Activated naive CD4-positive, alpha-beta T cell treated with anti-CD3 and anti-CD28 coated beads, Interleukin-2, amount 10 ng/mL, durations not matched to agents 7 days and 5 days (primary cell): ENCODE measurements around the gene PTMS.
"Not testable (repeated sequence)": the region's sequence is repeated elsewhere in the genome, so short reads cannot be mapped to it uniquely, and the experiment has no call there.

ENCODE experiments used
- CTCF ChIA-PET: fragments of 350-600 bp; sonication (Branson Sonifier 250); formaldehyde crosslinking; loops from one replicate; lab custom pipeline; 2021; ENCODE audit warnings: antibody characterized with exemption; lab: Charles Lee
- DNase-seq: peaks from one replicate; pipeline ENCODE4 v3.0.0-alpha.2; 2020
- H3K27ac Mint-ChIP-seq: one replicate; pipeline ENCODE4 v1.8.0; 2021; ENCODE audit warnings: mild to moderate bottlenecking, moderate library complexity, mixed read lengths
- H3K27me3 Mint-ChIP-seq: one replicate; pipeline ENCODE4 v1.8.0; 2021; ENCODE audit warnings: mild to moderate bottlenecking, mixed read lengths
- H3K36me3 Mint-ChIP-seq: one replicate; pipeline ENCODE4 v1.8.0; 2021; ENCODE audit warnings: mixed read lengths
- H3K4me1 Mint-ChIP-seq: one replicate; pipeline ENCODE4 v1.8.0; 2021; ENCODE audit warnings: mixed read lengths
- H3K4me3 Mint-ChIP-seq: one replicate; pipeline ENCODE4 v1.8.0; 2021; ENCODE audit warnings: mild to moderate bottlenecking, moderate library complexity, mixed read lengths
- H3K9me3 Mint-ChIP-seq: one replicate; pipeline ENCODE4 v1.8.0; 2021; ENCODE audit warnings: mixed read lengths

PTMS gene

GRCh38 chr12:6742080-6742479, 24.1 kb upstream of the PTMS start:
- not testable (repeated sequence) for DNase-seq, H3K27me3 Mint-ChIP-seq, H3K9me3 Mint-ChIP-seq, H3K27ac Mint-ChIP-seq, H3K4me3 Mint-ChIP-seq
- Mint-ChIP-seq H3K36me3 (peaks cover 15% of the 10 kb centered on the region), H3K4me1 (peaks cover 31% of the 10 kb centered on the region)
- CTCF ChIA-PET, result interaction anchor here (1.4 kb wide), 1 partner anchor 11 kb away, joined by 4 read pairs; the partner anchor contains the start of gene MLF2

- Mint-ChIP-seq H3K27me3 (no peaks in the 10 kb centered on the region), H3K4me3 (no peak overlapping the region), H3K4me1 (peaks cover 34% of the 10 kb centered on the region), H3K36me3 (peaks cover 23% of the 10 kb centered on the region), H3K27ac (no peak overlapping the region), H3K9me3 (peaks cover 4% of the 10 kb centered on the region)
- no peak for DNase-seq
- CTCF ChIA-PET, result interaction anchor here (1.4 kb wide), 1 partner anchor 10 kb away, joined by 4 read pairs; the partner anchor contains the start of gene MLF2
These were observed 23.3 kb upstream of the PTMS start for GRCh38 chr12:6742834-6743233.

- H3K9me3 Mint-ChIP-seq, H3K4me3 Mint-ChIP-seq, H3K27me3 Mint-ChIP-seq, DNase-seq, H3K27ac Mint-ChIP-seq: not testable (repeated sequence)
- CTCF ChIA-PET, result interaction anchor here (1.4 kb wide), 1 partner anchor 9 kb away, joined by 4 read pairs; the partner anchor contains the start of gene MLF2
- Mint-ChIP-seq H3K4me1 (peaks cover 34% of the 10 kb centered on the region), H3K36me3 (peaks cover 27% of the 10 kb centered on the region)
These were observed 22.9 kb upstream of the PTMS start for GRCh38 chr12:6743300-6743699.

GRCh38 chr12:6745741-6746525, 20.2 kb upstream of the PTMS start:
- peak; percentile 65 for DNase-seq

GRCh38 chr12:6747216-6747615, 18.9 kb upstream of the PTMS start:
- H3K4me3 Mint-ChIP-seq, result no peak overlapping the region
- H3K4me1 Mint-ChIP-seq, result peaks cover 51% of the 10 kb centered on the region
- CTCF ChIA-PET, result interaction anchor here (1.2 kb wide), 1 partner anchor 19 kb away, joined by 3 read pairs; the partner anchor contains the start of gene PTMS

More at GRCh38 chr12:6745741-6746525, 20.2 kb upstream of the PTMS start:
- Mint-ChIP-seq H3K4me3 (no peak overlapping the region), H3K27ac (peak overlapping the region; percentile 88), H3K9me3 (peaks cover 4% of the 10 kb centered on the region), H3K27me3 (no peaks in the 10 kb centered on the region), H3K4me1 (peaks cover 38% of the 10 kb centered on the region), H3K36me3 (peaks cover 47% of the 10 kb centered on the region)
- CTCF ChIA-PET, result interaction anchor here (2.4 kb wide), 1 partner anchor 8 kb away, joined by 8 read pairs; the partner anchor contains the start of gene MLF2

GRCh38 chr12:6748761-6749160, 17.4 kb upstream of the PTMS start:
- Mint-ChIP-seq H3K36me3 (peaks cover 57% of the 10 kb centered on the region), H3K27ac (no peak overlapping the region), H3K4me1 (peaks cover 57% of the 10 kb centered on the region), H3K4me3 (no peak overlapping the region), H3K27me3 (peaks cover 7% of the 10 kb centered on the region), H3K9me3 (no peaks in the 10 kb centered on the region)
- CTCF ChIA-PET, result no interaction called here
- no peak for DNase-seq

More at GRCh38 chr12:6747216-6747615, 18.9 kb upstream of the PTMS start:
- Mint-ChIP-seq H3K9me3 (peaks cover 4% of the 10 kb centered on the region), H3K27me3 (no peaks in the 10 kb centered on the region), H3K27ac (peak overlapping the region; percentile 74), H3K36me3 (peaks cover 57% of the 10 kb centered on the region)
- no peak for DNase-seq

GRCh38 chr12:6750506-6750905, 15.7 kb upstream of the PTMS start:
- CTCF ChIA-PET, result interaction anchor here (1.2 kb wide), 1 partner anchor 14 kb away, joined by 3 read pairs; no protein-coding TSS in a partner anchor
- no peak overlapping the region for H3K27ac Mint-ChIP-seq
- no peak overlapping the region for H3K4me3 Mint-ChIP-seq
- no peaks in the 10 kb centered on the region for H3K9me3 Mint-ChIP-seq
- peaks cover 11% of the 10 kb centered on the region for H3K27me3 Mint-ChIP-seq
- peaks cover 51% of the 10 kb centered on the region for H3K4me1 Mint-ChIP-seq
- DNase-seq, result no peak
- H3K36me3 Mint-ChIP-seq, result peaks cover 49% of the 10 kb centered on the region

- no peaks in the 10 kb centered on the region for H3K9me3 Mint-ChIP-seq
- H3K4me1 Mint-ChIP-seq, result peaks cover 39% of the 10 kb centered on the region
- peak overlapping the region; percentile 89 for H3K4me3 Mint-ChIP-seq
- peak overlapping the region; percentile 97 for H3K27ac Mint-ChIP-seq
- peaks cover 21% of the 10 kb centered on the region for H3K27me3 Mint-ChIP-seq
- DNase-seq, result no peak
- CTCF ChIA-PET, result interaction anchor here (3.3 to 5.0 kb wide), 5 partner anchors 15 to 83 kb away, joined by 20 to 91 read pairs (median 37); partner anchors contain the start of genes GPR162 and PTMS
- peaks cover 44% of the 10 kb centered on the region for H3K36me3 Mint-ChIP-seq
These were observed 14.4 kb upstream of the PTMS start for GRCh38 chr12:6751767-6752166.

GRCh38 chr12:6752167-6752920, 13.8 kb upstream of the PTMS start:
- H3K4me3 Mint-ChIP-seq, result peak overlapping the region; percentile 89
- H3K27ac Mint-ChIP-seq, result peak overlapping the region; percentile 97
- DNase-seq, result peak; percentile 61
- H3K9me3 Mint-ChIP-seq, result no peaks in the 10 kb centered on the region
- CTCF ChIA-PET, result interaction anchor here (0.5 to 5.0 kb wide), 20 partner anchors 7 to 316 kb away, joined by 3 to 91 read pairs (median 8); partner anchors contain the start of genes CD4, GPR162, LAG3 and P3H3
- peaks cover 35% of the 10 kb centered on the region for H3K4me1 Mint-ChIP-seq
- H3K36me3 Mint-ChIP-seq, result peaks cover 39% of the 10 kb centered on the region
- peaks cover 27% of the 10 kb centered on the region for H3K27me3 Mint-ChIP-seq

GRCh38 chr12:6752921-6753771, 13.0 kb upstream of the PTMS start, which contains the start of gene MLF2:
Gene MLF2, minus strand, starts transcription at chr12:6753141. Its CDS starts 807 bp downstream, at chr12:6752334.
- peak within 1 kb of the TSS; percentile 97 for H3K27ac Mint-ChIP-seq
- no peaks in the 10 kb centered on the region for H3K9me3 Mint-ChIP-seq
- H3K4me1 Mint-ChIP-seq, result peaks cover 39% of the 10 kb centered on the region
- H3K36me3 Mint-ChIP-seq, result peaks cover 31% of the 10 kb centered on the region
- peak; percentile 99 for DNase-seq
- H3K27me3 Mint-ChIP-seq, result peaks cover 28% of the 10 kb centered on the region
- peak within 1 kb of the TSS; percentile 89 for H3K4me3 Mint-ChIP-seq
- CTCF ChIA-PET, result interaction anchor here (0.5 to 5.0 kb wide), 31 partner anchors 8 to 317 kb away, joined by 3 to 91 read pairs (median 5); partner anchors contain the start of genes CD4, CDCA3, GPR162 and LAG3

GRCh38 chr12:6753772-6754356, 12.3 kb upstream of the PTMS start:
- Mint-ChIP-seq H3K4me1 (peaks cover 46% of the 10 kb centered on the region), H3K9me3 (no peaks in the 10 kb centered on the region), H3K27ac (peak overlapping the region; percentile 97), H3K4me3 (peak overlapping the region; percentile 89), H3K27me3 (peaks cover 34% of the 10 kb centered on the region), H3K36me3 (peaks cover 26% of the 10 kb centered on the region)
- DNase-seq, result no peak
- CTCF ChIA-PET, result interaction anchor here (0.7 to 5.0 kb wide), 29 partner anchors 9 to 141 kb away, joined by 3 to 91 read pairs (median 5); partner anchors contain the start of genes CD4, CDCA3, GPR162 and PTMS

- Mint-ChIP-seq H3K27me3 (peaks cover 37% of the 10 kb centered on the region), H3K27ac (no peak overlapping the region), H3K36me3 (peaks cover 22% of the 10 kb centered on the region), H3K4me1 (peaks cover 48% of the 10 kb centered on the region), H3K4me3 (no peak overlapping the region), H3K9me3 (no peaks in the 10 kb centered on the region)
- CTCF ChIA-PET, result interaction anchor here (0.7 to 5.0 kb wide), 25 partner anchors 8 to 118 kb away, joined by 3 to 91 read pairs (median 6); partner anchors contain the start of genes CD4, CDCA3, GPR162 and PTMS
- DNase-seq, result no peak
These were observed 11.8 kb upstream of the PTMS start for GRCh38 chr12:6754411-6754810.
